ENCODE measurements around the gene SMIM9.
A peak's percentile ranks its signal among the peaks of the same experiment; 100 is the strongest.
"Not testable (repeated sequence)": the region's sequence is repeated elsewhere in the genome, so short reads cannot be mapped to it uniquely, and the experiment has no call there.

Gene SMIM9

GRCh38 chrX:154834562-154834961 is at the start of gene SMIM9:
Gene SMIM9 (minus strand): TSS chrX:154834662. CDS start chrX:154830856, 3,806 bp downstream.
- Histone ChIP-seq H3K36me3 (no peaks in the 10 kb centered on the region), H3K4me3 (ENCODE audit: low read depth, low read length) (no peak within 1 kb of the TSS), H3K27me3 (ENCODE audit: insufficient read depth, low read depth, severe bottlenecking) (no peaks in the 10 kb centered on the region), H3K9me3 (ENCODE audit: severe bottlenecking) (no peaks in the 10 kb centered on the region), H3K27ac (no peak within 1 kb of the TSS)
- no peak for DNase-seq
- TF ChIP-seq, protein P1, sequence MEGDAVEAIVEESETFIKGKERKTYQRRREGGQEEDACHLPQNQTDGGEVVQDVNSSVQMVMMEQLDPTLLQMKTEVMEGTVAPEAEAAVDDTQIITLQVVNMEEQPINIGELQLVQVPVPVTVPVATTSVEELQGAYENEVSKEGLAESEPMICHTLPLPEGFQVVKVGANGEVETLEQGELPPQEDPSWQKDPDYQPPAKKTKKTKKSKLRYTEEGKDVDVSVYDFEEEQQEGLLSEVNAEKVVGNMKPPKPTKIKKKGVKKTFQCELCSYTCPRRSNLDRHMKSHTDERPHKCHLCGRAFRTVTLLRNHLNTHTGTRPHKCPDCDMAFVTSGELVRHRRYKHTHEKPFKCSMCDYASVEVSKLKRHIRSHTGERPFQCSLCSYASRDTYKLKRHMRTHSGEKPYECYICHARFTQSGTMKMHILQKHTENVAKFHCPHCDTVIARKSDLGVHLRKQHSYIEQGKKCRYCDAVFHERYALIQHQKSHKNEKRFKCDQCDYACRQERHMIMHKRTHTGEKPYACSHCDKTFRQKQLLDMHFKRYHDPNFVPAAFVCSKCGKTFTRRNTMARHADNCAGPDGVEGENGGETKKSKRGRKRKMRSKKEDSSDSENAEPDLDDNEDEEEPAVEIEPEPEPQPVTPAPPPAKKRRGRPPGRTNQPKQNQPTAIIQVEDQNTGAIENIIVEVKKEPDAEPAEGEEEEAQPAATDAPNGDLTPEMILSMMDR (IDR thresholded peaks at IDR 0.05; ENCODE audit: low read depth, low read length): no peak

DNA sequence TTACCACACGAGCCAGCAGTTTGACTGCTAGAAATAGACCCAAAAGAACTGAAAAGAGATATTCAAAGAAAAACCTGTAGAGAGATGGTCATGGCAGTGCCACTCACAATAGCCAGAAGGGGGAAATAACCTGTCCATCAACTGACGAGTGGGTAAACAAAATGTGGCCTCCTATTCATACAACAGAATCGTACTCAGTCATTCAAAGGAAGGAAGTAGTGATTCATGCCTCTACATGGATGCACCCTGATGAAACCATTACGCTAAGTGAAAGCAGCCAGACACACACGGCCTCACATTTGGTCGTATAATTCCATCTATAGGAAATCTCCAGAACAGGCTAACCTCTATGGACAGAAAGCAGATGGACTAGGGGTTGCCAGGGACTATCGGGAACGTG is 49.6 kb upstream of the SMIM9 start:
- not testable (repeated sequence) for H3K4me3 ChIP-seq (ENCODE audit: low read depth, low read length); H3K27ac ChIP-seq; H3K36me3 ChIP-seq; H3K9me3 ChIP-seq (ENCODE audit: severe bottlenecking); H3K27me3 ChIP-seq (ENCODE audit: insufficient read depth, low read depth, severe bottlenecking); DNase-seq

- DNase-seq: no peak
- peaks cover 3% of the 10 kb centered on the region for H3K9me3 ChIP-seq (ENCODE audit: severe bottlenecking)
- no peaks in the 10 kb centered on the region for H3K36me3 ChIP-seq
Measured at GRCh38 chrX:154873329-154873728, 38.9 kb upstream of the SMIM9 start.

GRCh38 chrX:154868522-154868921 is 34.1 kb upstream of the SMIM9 start:
- H3K27ac ChIP-seq: not testable (repeated sequence)

More at GRCh38 chrX:154873329-154873728, 38.9 kb upstream of the SMIM9 start:
- Histone ChIP-seq H3K4me3 (ENCODE audit: low read depth, low read length) (no peak overlapping the region), H3K27ac (no peak overlapping the region), H3K27me3 (ENCODE audit: insufficient read depth, low read depth, severe bottlenecking) (no peaks in the 10 kb centered on the region)
- TF ChIP-seq, protein P1 (IDR thresholded peaks at IDR 0.05; ENCODE audit: low read depth, low read length): no peak

DNA sequence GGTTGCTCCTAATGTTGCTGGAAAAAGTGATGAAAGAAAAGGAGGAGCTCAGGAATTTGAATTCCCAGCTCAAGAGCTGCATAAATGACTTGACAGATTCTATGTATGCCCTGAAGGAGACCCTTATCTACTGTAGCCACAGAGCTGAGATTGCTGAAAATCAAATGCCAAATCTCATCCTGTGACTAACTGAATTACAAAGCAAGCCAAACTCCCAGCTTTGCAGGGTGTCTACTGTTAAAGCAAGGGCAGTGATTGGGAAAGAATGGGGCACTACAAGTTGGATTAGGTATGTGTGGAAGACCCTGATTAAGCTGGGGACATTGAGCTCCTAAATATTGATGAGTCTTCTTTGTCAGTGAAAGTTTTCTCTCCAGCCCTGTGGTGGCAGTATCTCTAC is 20.8 kb upstream of the SMIM9 start:
- Histone ChIP-seq H3K36me3 (no peaks in the 10 kb centered on the region), H3K27me3 (ENCODE audit: insufficient read depth, low read depth, severe bottlenecking) (no peaks in the 10 kb centered on the region), H3K4me3 (ENCODE audit: low read depth, low read length) (no peak overlapping the region), H3K27ac (no peak overlapping the region), H3K9me3 (ENCODE audit: severe bottlenecking) (no peaks in the 10 kb centered on the region)
- TF ChIP-seq, protein P1 (IDR thresholded peaks at IDR 0.05; ENCODE audit: low read depth, low read length): no peak
- no peak for DNase-seq

More at GRCh38 chrX:154868522-154868921, 34.1 kb upstream of the SMIM9 start:
- H3K4me3 ChIP-seq (ENCODE audit: low read depth, low read length); H3K36me3 ChIP-seq; H3K27me3 ChIP-seq (ENCODE audit: insufficient read depth, low read depth, severe bottlenecking); DNase-seq: not testable (repeated sequence)
- peaks cover 12% of the 10 kb centered on the region for H3K9me3 ChIP-seq (ENCODE audit: severe bottlenecking)

- Histone ChIP-seq H3K4me3 (ENCODE audit: low read depth, low read length) (no peak overlapping the region), H3K36me3 (no peaks in the 10 kb centered on the region), H3K27me3 (ENCODE audit: insufficient read depth, low read depth, severe bottlenecking) (no peaks in the 10 kb centered on the region), H3K9me3 (ENCODE audit: severe bottlenecking) (peaks cover 9% of the 10 kb centered on the region), H3K27ac (no peak overlapping the region)
- DNase-seq: no peak
- TF ChIP-seq, protein P1 (IDR thresholded peaks at IDR 0.05; ENCODE audit: low read depth, low read length): no peak
Measured at GRCh38 chrX:154850957-154851611, 16.6 kb upstream of the SMIM9 start.

- Histone ChIP-seq H3K36me3 (no peaks in the 10 kb centered on the region), H3K4me3 (ENCODE audit: low read depth, low read length) (no peak overlapping the region), H3K27me3 (ENCODE audit: insufficient read depth, low read depth, severe bottlenecking) (no peaks in the 10 kb centered on the region), H3K27ac (no peak overlapping the region), H3K9me3 (ENCODE audit: severe bottlenecking) (no peaks in the 10 kb centered on the region)
- DNase-seq: no peak
- TF ChIP-seq, protein P1 (IDR thresholded peaks at IDR 0.05; ENCODE audit: low read depth, low read length): peak; percentile 34; the same call in 1 of the 2 replicates
Measured at GRCh38 chrX:154840856-154841255, 6.4 kb upstream of the SMIM9 start.
